Measurements from ENCODE around the gene KRTAP6-2.

Gene KRTAP6-2, protein sequence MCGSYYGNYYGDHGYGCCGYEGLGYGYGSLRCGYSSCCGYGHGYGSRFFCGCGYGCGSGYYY

DNA sequence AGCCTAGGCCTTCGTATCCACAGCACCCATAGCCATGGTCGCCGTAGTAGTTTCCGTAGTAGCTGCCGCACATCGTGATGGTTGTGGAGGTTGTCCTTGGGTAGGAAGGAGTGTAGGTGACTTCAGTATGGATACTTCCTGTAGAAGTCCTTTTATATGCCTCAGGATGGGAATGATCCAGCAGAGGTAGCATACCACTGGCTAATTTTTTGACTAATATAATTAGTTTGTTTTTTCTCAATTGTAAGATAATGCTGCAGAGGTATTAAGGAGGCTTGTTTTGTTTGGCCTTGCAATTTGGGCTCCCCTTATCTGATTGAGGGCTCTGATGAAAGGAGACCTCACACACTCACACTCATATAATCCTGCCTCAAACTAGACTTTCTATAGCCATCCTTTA, at the start of gene KRTAP6-2:
Gene KRTAP6-2, minus strand, starts transcription at position 101 of the 400 bp plus-strand sequence. Its CDS starts 28 bp downstream, at position 73.
- DNase-seq, result no peak

DNA sequence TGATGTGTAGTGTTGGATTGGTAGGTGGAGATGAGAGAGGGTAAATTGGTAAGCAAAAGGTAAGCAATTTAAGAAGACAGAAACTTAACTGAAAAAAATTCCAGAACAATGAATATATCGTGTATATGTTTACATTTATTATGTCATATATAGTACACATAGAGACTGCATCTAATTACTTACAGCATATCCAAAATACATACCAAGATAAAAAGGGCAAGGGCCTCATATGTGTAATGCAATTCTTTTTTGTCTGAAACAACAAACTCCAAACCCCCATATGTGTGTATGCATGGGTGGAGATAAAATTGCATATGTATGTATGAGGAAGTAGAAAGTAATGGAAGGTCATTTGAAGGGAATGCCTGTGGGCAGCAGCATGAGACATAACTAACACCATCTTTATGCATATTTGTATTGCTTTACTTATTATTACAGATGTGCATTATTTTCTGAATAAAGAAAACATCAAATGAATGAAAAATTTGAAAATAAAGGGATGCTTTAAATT, 48.3 kb upstream of the KRTAP6-2 start:
- DNase-seq, result no peak

DNA sequence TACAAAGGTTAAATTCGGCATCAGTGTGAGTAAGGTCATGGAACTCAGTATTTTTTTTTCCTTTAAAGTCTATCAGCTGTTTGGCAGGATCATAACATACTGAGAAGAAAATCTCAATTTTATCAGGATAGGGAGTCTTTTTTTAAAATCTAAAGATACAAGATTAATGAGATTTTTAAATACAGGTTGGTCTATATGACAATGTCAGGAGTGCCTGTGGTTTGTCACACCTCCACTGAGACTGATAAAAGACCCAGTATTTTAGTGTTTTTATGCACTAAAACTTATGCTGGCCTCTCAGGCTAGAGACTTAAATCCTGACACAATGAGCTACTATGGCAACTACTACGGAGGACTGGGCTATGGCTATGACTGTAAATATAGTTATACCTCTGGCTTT, 43.9 kb upstream of the KRTAP6-2 start, which contains the start of gene KRTAP20-3:
Gene KRTAP20-3, plus strand, starts transcription at position 301 of the 400 bp plus-strand sequence.
- DNase-seq, result no peak

DNA sequence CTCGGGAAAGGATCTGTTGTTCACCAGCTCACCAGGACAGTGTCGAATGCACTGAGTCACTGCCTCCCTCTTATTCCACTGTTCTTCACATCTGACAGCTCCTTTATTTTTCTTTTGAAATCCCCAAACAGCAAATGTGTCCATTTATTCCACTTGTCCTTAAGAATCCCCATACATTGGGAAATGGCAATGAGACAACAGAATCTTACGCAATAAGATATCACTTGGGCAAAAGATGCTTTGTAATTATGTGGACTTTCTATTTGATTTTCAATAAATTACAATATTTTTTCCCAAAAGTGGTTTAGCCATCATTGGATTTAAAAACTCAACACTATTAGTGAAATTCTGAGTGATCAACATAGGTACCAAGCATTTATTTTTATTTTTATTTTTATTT, 40.0 kb upstream of the KRTAP6-2 start:
- no peak for DNase-seq

DNA sequence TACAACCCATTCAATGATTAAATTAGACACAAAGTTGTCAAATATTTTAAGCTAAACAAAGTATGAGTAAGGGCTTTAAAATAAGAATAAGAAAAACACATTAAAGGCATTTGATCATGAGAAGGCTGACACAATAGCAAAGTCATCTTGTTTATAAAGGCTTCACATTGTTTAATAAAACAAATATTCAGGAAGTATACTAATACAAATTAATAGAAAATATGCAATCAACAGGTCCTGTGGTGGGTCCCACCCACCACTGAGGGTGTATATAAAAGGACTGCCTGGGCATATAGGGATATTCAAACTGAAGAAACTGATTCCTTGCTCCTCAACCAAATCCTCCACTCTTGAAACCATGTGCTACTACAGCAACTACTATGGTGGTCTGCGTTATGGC, 36.2 kb upstream of the KRTAP6-2 start, which contains the start of gene KRTAP20-2:
Gene KRTAP20-2, plus strand, starts transcription at position 301 of the 400 bp plus-strand sequence. Its CDS starts 58 bp downstream, at position 359.
- DNase-seq, result no peak

DNA sequence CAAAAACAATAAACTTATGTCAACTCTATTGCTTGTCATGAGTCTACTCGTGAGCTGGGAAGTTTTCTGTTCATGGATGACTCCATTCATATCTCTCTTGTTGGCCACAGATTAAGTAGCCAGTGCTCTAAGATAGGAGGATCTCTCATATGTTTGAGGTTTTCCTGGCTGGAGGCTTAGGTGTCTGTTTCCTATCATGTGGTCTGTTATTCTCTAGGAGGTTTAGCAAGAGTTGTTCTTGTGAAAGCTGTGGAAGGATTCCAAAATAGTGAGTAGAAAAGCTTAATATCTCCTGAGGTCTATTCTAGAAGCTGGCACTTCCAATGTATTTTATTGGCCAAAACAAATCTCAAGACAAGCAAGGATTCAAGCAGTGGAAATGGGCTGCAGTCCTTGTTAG, 30.5 kb upstream of the KRTAP6-2 start:
- no peak for DNase-seq

DNA sequence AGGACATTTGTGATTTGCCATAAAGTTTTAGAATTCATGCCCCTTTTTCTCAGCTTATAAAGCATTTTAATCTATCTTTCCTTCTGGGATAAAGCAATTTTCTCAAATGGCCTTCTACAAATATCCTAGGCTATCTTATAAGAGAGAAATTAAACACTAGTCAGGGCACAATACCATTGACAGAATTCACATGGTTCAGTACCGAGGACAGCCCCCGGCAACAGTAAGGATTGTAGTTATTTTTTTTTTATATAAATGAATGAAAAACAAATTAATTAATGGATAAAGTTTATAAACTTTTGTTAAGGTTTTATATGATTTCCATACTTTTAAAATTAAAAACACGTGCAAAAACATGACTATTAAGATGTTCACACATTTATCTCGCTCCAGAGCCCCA, 29.4 kb upstream of the KRTAP6-2 start:
- DNase-seq, result no peak

DNA sequence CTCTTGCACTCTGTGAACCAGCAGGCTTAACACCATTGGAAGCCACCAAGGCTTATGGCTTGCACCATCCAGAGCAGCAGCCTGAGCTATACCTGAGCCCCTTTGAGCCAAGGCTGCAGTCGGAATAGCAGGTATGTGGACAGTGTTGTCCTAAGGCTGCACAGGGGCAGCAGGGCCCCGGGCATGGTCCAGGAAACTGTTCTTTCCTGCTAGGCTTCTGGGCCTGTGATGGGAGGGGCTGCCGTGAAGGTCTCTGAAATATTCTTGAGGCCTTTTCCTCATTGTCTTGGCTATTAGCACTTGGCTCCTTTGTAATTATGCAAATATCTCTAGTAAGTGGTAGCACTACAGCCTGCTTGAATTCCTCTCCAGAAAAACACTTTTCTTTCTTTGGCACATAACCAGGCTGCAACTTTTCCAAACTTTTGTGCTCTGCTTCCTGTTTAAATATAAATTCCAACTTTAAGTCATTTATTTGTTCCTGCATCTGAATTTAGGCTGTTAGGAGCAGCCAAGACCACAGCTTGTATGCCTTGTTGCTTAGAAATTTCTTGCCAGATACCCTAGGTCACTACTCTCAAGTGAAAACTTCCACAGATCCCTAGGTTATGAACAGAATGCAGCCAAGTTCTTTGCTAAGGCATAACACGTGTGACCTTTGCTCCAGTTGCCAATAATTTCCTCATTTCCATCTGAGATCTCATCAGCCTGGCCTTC, 26.9 kb upstream of the KRTAP6-2 start:
- DNase-seq, result no peak

DNA sequence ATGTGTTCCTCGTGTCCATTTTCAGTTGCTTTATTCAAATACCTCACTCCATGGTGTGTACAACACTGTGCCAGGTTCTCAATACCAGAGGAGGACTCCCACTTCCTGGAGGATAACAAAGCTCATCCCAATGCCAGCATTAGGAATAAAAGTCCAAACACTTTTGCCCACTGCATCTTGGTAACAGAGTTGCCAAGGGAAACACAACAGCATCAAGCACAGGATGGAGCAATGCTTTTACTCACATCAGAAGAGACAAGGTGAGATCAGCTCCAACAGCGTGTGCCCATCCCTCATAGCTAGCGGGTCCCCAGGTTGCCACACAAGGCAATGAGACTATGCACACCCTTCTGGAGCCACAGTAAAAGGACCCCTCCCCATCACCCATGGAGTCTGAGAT, 24.7 kb upstream of the KRTAP6-2 start:
- DNase-seq, result no peak

DNA sequence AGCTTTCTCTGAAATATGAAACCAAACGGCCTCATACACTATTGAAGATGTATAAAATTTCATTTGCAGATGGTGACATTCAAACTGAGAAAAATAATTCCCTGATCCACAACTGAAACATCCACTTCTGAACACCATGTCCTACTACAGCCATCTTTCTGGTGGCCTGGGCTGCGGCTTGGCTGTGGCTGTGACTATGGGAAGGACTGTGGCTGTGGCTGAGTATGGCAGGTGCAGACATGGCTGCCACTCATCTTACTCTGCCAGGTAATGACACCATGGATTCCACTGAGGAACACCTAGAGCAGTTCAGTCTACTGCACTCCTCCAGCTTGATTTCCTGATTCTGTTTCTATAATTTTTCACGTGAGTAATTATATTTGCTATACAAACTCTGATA, 21.8 kb upstream of the KRTAP6-2 start, which contains the start of gene KRTAP20-4:
Gene KRTAP20-4, plus strand, starts transcription at position 106 of the 400 bp plus-strand sequence.
- no peak for DNase-seq

DNA sequence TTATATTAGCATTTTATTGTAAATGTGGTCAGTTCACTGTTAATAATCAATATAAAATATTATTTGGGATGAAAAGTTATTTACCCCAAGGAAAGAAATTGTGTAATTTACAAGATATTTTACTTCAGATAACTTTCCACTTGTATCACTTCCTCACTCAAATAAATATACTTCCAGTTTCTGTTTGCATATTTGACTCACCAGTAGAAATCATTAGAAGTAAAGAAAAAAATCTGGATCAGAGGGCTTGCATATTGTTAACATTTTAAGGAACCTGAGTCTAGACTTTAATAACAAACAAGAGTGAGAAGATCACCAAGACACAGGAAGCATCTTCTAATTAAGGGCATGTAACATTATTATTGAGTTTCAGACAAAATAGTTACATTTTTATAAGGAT, 21.4 kb upstream of the KRTAP6-2 start:
- no peak for DNase-seq

DNA sequence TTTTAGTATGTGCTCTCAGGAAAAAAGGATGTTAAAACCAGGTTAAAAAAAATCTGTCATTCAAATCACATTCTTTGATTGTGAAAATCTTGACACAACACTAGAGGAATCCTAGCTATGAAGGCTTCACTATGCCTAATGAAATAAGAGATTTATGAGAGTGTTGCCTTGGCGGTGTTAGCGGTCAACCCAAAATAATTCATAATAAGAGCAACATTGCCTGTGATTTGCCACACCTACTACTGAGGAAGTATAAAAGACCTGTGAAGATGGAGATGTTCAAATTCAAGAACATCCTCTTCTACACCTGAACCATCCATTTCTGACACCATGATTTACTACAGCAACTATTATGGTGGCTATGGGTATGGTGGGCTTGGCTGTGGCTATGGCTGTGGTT, 17.4 kb upstream of the KRTAP6-2 start, which contains the start of gene KRTAP20-1:
Gene KRTAP20-1, plus strand, starts transcription at position 301 of the 400 bp plus-strand sequence. Its CDS starts 30 bp downstream, at position 331.
- DNase-seq, result no peak

DNA sequence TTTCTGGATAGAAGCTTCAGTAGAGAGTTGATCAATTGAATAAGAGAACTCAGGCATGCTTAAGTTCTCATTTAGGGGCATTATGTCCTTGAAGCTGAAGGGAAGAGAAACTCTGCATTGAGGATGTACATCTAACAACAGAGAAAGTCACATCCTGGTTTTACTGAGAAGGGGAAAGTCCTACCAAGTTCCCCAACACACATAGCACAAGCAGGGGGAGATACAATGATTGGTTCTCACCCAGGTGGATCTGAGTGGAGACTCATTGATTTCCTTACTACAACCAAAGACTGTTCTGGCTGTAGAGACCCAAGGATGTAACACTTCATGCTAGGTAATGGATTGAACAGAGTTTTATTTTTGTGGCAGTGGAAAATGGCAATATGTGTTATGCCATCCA, 16.5 kb upstream of the KRTAP6-2 start:
- DNase-seq, result no peak

DNA sequence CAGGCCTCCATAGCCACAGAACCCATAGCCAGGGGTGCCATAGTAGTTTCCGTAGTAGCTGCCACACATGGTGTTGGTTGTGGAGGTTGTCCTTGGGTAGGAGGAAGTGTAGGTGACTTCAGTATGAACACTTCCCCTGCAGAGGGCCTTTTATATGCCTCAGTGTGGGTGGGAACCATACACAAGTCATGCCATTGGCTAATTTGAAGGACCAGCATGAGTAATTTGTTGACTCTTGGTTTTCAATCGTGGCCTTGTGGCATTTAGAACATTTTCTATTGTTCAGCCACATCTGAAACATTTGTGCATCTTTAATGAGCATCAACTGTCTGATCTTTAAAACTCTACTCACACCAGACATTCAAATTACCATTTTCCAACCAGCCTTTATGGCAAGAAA, 15.1 kb upstream of the KRTAP6-2 start, which contains the start of gene KRTAP6-1:
Gene KRTAP6-1, minus strand, starts transcription at position 95 of the 400 bp plus-strand sequence. Its CDS starts 26 bp downstream, at position 69.
- no peak for DNase-seq

DNA sequence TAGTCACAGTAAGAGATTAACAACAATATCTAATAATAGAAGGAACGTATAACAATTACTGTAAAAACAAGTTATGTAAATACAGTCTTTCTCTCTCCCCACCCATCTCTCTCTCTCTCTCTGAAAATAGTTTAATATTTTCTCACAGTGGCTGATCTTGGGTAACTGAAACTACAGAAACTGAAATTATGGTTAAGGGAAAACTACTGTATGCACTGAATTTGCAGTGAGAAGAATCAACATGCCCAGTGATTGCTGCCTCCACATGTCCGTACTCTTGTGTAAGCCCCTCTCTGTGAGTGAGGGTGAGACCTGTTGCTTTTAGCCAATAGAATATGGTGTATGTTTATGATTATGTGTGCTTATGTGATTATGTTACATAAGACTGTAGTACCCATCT, 13.4 kb upstream of the KRTAP6-2 start:
- no peak for DNase-seq

DNA sequence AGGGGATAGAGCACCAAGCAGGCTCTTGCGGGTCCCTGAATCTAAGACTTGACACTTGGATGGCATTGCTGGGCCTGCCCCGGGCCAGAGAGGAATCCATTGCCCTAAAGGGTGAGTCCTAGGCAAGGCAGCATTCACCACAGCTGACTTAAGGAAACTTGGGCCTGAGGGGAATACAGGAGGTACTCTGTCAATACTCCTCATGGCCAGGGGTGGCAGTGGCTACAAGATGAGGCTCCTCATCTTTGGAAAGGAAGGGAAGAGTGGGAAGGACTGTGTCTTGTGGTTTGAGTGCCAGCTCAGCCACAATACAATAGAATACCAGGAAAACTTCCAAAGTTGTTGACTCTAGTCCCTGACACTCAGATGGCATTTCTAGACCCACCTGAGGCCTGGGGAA, 7.3 kb upstream of the KRTAP6-2 start:
- no peak for DNase-seq

DNA sequence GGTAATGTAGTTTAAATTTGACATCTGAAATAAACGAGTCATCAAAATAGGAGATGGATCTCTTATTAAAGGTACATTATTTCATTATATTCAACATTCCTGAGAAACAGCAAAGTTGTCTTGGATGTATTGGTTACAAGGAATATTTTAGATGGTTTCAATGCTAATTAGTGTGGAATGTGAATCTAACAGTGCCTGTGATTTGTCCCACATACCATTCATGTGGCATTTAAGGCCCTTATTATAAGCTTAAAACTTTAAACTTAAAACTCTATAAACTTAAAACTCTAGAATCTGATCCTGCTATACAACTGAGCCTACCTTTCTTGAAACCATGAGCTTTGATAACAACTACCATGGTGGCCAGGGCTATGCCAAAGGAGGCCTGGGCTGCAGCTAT, 2.1 kb upstream of the KRTAP6-2 start, which contains the start of gene KRTAP22-1:
Gene KRTAP22-1, plus strand, starts transcription at position 301 of the 400 bp plus-strand sequence.
- DNase-seq, result no peak

DNA sequence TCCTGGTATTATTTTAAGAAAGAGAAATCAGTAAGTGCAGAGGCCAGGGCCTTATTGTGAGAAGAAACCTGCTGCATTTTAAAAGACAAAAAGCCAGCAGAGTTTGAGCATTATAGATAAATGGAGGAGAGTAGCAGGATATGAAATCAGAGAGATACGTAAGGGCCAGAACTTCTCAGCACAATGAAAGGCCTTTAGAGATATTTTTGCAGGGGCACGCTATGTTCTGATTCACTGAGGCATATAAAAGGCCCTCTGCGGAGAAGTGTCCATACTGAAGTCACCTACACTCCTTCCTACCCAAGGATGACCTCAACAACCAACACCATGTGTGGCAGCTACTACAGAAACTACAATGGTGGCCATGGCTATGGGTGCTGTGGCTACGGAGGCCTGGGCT, 6.6 kb downstream of the KRTAP6-2 start, which contains the start of gene KRTAP6-3:
Gene KRTAP6-3, plus strand, starts transcription at position 301 of the 400 bp plus-strand sequence. Its CDS starts 6 bp downstream, at position 307.
- no peak for DNase-seq

DNA sequence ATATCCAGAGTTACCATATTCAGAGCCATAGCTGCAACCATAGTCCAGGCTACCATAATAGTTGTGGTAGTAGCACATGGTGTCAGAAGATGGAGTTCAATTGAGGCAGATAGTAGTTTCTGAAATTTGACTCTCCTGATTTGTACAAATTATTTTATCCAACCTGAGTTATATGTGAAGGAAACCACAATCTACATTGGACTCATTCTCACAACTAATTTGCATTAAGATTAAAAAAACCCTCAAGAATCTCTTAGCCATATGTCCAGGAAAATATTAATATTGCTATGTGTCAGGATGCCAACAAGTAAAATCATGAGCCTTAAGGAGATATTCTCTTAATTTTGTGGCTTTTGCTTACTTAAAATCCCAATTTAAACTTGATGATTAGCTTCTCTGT, 8.4 kb downstream of the KRTAP6-2 start, which contains the start of gene KRTAP22-2:
Gene KRTAP22-2, minus strand, starts transcription at position 101 of the 400 bp plus-strand sequence.
- no peak for DNase-seq

DNA sequence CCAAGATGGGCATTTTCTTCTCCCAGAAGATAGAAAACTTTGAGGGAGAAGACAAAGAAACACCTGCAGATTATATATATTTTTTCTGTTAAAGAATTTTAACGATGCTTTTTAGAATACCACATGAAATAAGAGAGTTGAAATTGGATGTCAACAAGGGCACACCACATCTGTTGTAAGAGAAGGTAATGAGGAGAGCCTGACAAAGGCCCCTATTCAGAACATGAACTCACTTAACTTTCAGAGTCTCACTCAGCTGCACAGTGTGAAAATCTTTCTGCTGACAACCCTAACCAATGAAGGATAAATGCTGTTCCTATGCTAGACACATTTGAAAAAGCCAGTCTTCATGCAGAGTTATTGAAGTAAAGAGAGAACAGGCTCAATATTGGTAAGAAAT, 15.8 kb downstream of the KRTAP6-2 start:
- no peak for DNase-seq

DNA sequence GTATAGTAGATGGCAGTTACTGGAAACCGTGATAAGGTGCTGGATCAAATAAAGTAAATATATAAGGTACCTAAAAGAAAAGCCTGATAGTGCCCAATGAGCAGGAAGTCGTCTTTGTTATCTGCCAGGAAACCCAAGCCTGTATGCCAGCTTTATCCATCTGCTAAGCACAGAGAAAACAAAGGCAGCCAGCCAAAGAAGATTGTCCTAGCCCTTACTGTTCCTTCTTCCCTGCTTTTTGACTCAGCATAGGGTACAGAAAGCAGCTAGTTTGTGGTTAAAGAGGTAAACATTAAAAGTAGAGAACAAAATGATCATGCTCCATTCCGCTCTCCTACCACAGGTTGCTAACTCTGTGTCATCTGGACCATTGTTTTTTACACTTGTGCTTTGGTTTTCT, 18.6 kb downstream of the KRTAP6-2 start:
- no peak for DNase-seq

DNA sequence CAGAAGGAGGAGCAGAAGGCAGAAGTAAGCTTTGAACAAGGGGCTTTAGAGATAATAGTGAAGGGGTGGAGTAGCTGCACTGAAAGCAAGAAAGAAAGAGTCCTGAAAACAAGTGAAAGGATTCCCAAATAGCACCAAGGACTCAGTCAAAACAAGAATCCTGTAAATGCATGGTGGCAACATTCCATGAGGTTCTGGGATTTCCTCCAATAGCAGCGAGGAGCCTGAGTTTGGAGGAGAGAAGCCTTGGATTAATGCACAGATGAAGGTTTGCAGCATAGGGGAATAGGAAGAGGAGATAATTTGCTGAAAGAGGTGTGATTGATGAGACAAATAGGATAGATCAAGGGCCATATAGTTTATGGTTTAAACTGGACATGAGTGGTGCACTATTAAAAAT, 19.4 kb downstream of the KRTAP6-2 start:
- no peak for DNase-seq

DNA sequence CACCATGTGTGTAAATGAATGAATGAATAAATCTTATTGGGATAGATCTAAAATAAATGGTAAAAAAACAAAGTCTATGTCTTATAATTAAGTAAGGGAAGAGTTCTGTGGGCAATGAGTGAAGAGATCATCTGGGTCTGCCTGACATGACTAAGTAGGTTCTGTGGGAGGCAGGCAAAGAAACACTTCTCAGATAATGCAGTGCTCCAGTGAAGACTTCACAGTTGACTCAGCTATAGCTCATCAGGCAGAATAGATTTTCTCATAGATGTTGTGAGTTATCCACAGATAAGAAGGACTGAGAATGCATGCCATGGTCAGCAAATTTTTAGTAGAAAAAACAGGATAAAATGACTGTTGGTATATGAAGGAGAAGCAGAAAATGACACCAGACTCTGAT, 20.9 kb downstream of the KRTAP6-2 start:
- no peak for DNase-seq

DNA sequence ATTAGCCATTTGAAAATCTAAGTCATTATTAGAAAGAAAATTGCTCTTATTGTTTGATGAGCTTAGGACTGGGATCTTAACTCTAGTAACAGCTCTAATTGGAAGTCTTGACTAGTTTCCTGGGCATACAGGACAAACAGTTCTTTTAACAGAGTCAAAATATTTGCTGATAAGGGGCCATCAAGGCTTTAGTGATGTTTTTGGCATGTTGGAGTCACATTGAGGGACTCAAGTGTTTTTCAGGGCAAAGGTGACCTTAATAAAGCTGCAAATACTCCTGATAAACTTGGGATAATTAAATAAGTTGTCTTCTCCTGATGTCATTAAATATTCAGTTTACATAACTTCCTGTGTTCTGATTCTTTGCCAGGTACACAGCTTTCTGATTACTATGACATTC, 31.1 kb downstream of the KRTAP6-2 start:
- DNase-seq, result no peak
